T-helper 2 cell treated with Interferon-gamma antibody and Interleukin-4, amounts not matched to agents 100 ng/mL and 5 ng/mL, for 36 hours (primary cell): ENCODE measurements around the gene MCTP1. TPM values are rescaled to one million over a fixed set of nuclear protein-coding genes. Genes with fewer than 3 reads are reported as not detected.

ENCODE experiments used
- intact Hi-C: fragments of 100-400 bp; cut with micrococcal nuclease; formaldehyde crosslinking; loops from one replicate; pipeline ENCODE4 v1.15.1; 2023
- total RNA-seq: library from RNA; stranded (reverse); gene quantifications from 2 replicates; pipeline ENCODE4 v1.2.3, GENCODE V29; 2022

Gene MCTP1
- total RNA-seq, 1 donor from 2014 or later, result not detected

- intact Hi-C loops, result no loop called here
Measured at GRCh38 chr5:95080030-95080429, 204.9 kb downstream of the MCTP1 start.

- intact Hi-C loops, result no loop called here
Measured at GRCh38 chr5:95078868-95079267, 206.0 kb downstream of the MCTP1 start.

GRCh38 chr5:95076395-95077185, 208.3 kb downstream of the MCTP1 start:
- intact Hi-C loops, result no loop called here

GRCh38 chr5:95075111-95075510, 209.8 kb downstream of the MCTP1 start:
- intact Hi-C loops, result no loop called here

GRCh38 chr5:95072281-95072680, 212.6 kb downstream of the MCTP1 start:
- intact Hi-C loops, result no loop called here

GRCh38 chr5:95070866-95071265, 214.0 kb downstream of the MCTP1 start:
- intact Hi-C loops, result no loop called here

GRCh38 chr5:95070453-95070852, 214.4 kb downstream of the MCTP1 start:
- intact Hi-C loops, result no loop called here

GRCh38 chr5:95069948-95070347, 214.9 kb downstream of the MCTP1 start:
- intact Hi-C loops, result no loop called here

GRCh38 chr5:95069021-95069420, 215.9 kb downstream of the MCTP1 start:
- intact Hi-C loops, result no loop called here

- intact Hi-C loops, result no loop called here
Measured at GRCh38 chr5:95068289-95068910, 216.5 kb downstream of the MCTP1 start.

- intact Hi-C loops, result no loop called here
Measured at GRCh38 chr5:95066048-95066447, 218.8 kb downstream of the MCTP1 start.

GRCh38 chr5:95063492-95063891, 221.4 kb downstream of the MCTP1 start:
- intact Hi-C loops, result no loop called here

- intact Hi-C loops, result no loop called here
Measured at GRCh38 chr5:95060098-95060497, 224.8 kb downstream of the MCTP1 start.

- intact Hi-C loops, result no loop called here
Measured at GRCh38 chr5:95059636-95060035, 225.3 kb downstream of the MCTP1 start.

- intact Hi-C loops, result no loop called here
Measured at GRCh38 chr5:95057615-95058014, 227.3 kb downstream of the MCTP1 start.

GRCh38 chr5:95053253-95053652, 231.6 kb downstream of the MCTP1 start:
- intact Hi-C loops, result no loop called here

GRCh38 chr5:95050708-95051107, 234.2 kb downstream of the MCTP1 start:
- intact Hi-C loops, result no loop called here

- intact Hi-C loops, result no loop called here
Measured at GRCh38 chr5:95048628-95049027, 236.3 kb downstream of the MCTP1 start.

- intact Hi-C loops, result no loop called here
Measured at GRCh38 chr5:95045181-95045965, 239.5 kb downstream of the MCTP1 start.

GRCh38 chr5:95044096-95044495, 240.8 kb downstream of the MCTP1 start:
- intact Hi-C loops, result no loop called here

- intact Hi-C loops, result no loop called here
Measured at GRCh38 chr5:95043648-95044047, 241.2 kb downstream of the MCTP1 start.

- intact Hi-C loops, result no loop called here
Measured at GRCh38 chr5:95043234-95043633, 241.7 kb downstream of the MCTP1 start.
